GM18867 (cell line): Measurements from ENCODE around the gene DUSP7.
"Not testable (repeated sequence)": the region's sequence is repeated elsewhere in the genome, so short reads cannot be mapped to it uniquely, and the experiment has no call there.

Source experiments
- ATAC-seq: cut with Tn5 transposase; IDR thresholded peaks from one replicate; pipeline ENCODE4 v1.9.1; 2021; ENCODE audit warnings: mild to moderate bottlenecking, moderate library complexity; ENCODE audit not compliant: unreplicated experiment

Gene DUSP7

GRCh38 chr3:52049503-52049902, 6.9 kb downstream of the DUSP7 start:
- no peak for ATAC-seq

GRCh38 chr3:52047295-52047960, 8.9 kb downstream of the DUSP7 start:
- no peak for ATAC-seq

GRCh38 chr3:52046902-52047239, 9.5 kb downstream of the DUSP7 start:
- no peak for ATAC-seq

GRCh38 chr3:52046186-52046901, 10.0 kb downstream of the DUSP7 start:
- no peak for ATAC-seq

GRCh38 chr3:52044869-52045619, 11.3 kb downstream of the DUSP7 start:
- no peak for ATAC-seq

- ATAC-seq = no peak
Measured at GRCh38 chr3:52043750-52044149, 12.6 kb downstream of the DUSP7 start.

- not testable (repeated sequence) for ATAC-seq
Measured at GRCh38 chr3:52043039-52043438, 13.3 kb downstream of the DUSP7 start.

- no peak for ATAC-seq
Measured at GRCh38 chr3:52041118-52041731, 15.1 kb downstream of the DUSP7 start.

GRCh38 chr3:52040600-52040999, 15.8 kb downstream of the DUSP7 start:
- no peak for ATAC-seq

GRCh38 chr3:52039846-52040245, 16.5 kb downstream of the DUSP7 start:
- no peak for ATAC-seq

GRCh38 chr3:52039426-52039825, 16.9 kb downstream of the DUSP7 start:
- ATAC-seq = no peak

GRCh38 chr3:52038227-52038626, 18.1 kb downstream of the DUSP7 start:
- no peak for ATAC-seq

GRCh38 chr3:52037291-52037690, 19.1 kb downstream of the DUSP7 start:
- ATAC-seq = no peak

- ATAC-seq = no peak
Measured at GRCh38 chr3:52036829-52037228, 19.5 kb downstream of the DUSP7 start.

- peak; percentile 80 for ATAC-seq
Measured at GRCh38 chr3:52036222-52036694, 20.1 kb downstream of the DUSP7 start.

- ATAC-seq = no peak
Measured at GRCh38 chr3:52034651-52035050, 21.7 kb downstream of the DUSP7 start.

GRCh38 chr3:52034212-52034611, 22.2 kb downstream of the DUSP7 start:
- no peak for ATAC-seq

- ATAC-seq = not testable (repeated sequence)
Measured at GRCh38 chr3:52033748-52034147, 22.6 kb downstream of the DUSP7 start.

GRCh38 chr3:52032702-52033408, 23.5 kb downstream of the DUSP7 start:
- ATAC-seq = no peak

- no peak for ATAC-seq
Measured at GRCh38 chr3:52031896-52032295, 24.5 kb downstream of the DUSP7 start.
